ENCODE measurements around the gene CRBN.

The CRBN gene

DNA sequence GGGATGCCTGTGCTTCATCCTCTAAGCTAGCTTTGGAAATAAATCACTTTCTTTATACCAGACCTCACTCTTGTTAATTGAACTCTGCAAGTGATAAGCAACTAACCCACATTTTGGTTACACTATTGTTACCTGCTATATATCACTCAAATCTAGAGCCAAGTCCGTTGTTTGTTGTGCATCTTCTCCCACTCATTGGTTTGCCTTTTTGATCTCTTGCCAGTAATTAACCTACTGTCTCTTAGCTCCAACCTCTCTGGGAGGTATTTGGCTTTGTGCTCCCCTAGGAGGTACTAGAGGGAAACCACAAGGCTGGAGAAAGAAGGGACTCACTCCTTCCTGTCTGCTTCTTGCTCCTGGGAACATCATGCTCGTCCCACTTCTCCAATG lies 12.8 kb upstream of the CRBN start:
- TF ChIP-seq, protein P1, sequence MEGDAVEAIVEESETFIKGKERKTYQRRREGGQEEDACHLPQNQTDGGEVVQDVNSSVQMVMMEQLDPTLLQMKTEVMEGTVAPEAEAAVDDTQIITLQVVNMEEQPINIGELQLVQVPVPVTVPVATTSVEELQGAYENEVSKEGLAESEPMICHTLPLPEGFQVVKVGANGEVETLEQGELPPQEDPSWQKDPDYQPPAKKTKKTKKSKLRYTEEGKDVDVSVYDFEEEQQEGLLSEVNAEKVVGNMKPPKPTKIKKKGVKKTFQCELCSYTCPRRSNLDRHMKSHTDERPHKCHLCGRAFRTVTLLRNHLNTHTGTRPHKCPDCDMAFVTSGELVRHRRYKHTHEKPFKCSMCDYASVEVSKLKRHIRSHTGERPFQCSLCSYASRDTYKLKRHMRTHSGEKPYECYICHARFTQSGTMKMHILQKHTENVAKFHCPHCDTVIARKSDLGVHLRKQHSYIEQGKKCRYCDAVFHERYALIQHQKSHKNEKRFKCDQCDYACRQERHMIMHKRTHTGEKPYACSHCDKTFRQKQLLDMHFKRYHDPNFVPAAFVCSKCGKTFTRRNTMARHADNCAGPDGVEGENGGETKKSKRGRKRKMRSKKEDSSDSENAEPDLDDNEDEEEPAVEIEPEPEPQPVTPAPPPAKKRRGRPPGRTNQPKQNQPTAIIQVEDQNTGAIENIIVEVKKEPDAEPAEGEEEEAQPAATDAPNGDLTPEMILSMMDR (IDR thresholded peaks at IDR 0.05; ENCODE audit: low read depth, low read length): no peak
- H3K4me3 ChIP-seq (replicated peaks in 1 of 2; ENCODE audit: low read depth in 2 of 2, low read length in 2 of 2): no peak overlapping the region
- no peak for DNase-seq (ENCODE audit: low read depth in 2 of 2)

DNA sequence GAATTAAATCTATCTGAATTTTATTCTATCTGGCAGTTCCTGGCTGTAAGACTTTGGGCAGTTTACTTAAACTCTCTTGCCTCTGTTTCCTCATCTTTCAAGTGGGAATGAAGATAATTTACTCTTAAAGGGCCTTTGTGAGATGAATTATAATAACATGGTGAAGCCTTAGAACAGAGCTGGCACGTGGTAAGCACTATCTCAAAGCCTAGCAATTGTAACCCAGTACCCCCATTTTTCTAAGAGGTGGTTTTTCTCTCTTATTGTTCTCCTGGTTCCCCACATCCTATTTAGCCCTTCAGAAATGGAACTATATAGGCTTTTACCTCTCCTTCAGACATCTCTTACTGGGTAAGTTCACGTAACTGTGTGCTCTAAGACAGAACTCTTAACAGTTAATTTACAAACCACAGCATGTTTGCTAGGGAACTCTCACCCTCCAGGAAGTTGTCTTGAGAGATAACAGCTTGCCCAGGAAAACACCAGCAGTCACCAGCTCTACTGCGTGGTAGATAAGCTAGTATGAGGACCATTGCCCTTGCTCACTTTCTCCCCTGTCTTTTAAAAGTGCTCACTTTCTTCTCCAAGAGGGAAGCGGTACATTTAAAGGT lies 12.3 kb upstream of the CRBN start:
- H3K4me3 ChIP-seq (replicated peaks in 1 of 2; ENCODE audit: low read depth in 2 of 2, low read length in 2 of 2): no peak overlapping the region
- TF ChIP-seq, protein P1 (IDR thresholded peaks at IDR 0.05; ENCODE audit: low read depth, low read length): no peak
- peak in 1 of 2 donors; percentile 43 for DNase-seq (ENCODE audit: low read depth in 2 of 2)

DNA sequence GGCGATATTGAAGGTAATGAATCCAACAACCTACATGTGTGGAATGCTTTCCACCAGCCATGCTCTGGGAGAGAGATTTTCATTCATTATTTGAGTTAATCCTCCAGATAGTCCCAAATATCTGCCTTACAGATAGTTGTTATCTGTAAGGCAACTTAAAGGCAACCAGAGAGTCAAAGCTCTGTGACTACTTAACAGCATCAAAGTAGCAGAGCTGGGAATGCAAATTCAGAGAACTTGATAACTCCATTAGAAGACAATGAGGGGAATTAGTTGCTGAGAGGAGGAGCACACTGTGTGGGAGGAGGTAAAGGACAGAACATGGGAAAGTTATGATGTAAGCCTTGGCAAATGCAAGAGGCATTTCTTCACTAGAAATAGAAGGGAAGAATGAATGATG lies 10.5 kb upstream of the CRBN start:
- no peak overlapping the region for H3K4me3 ChIP-seq (replicated peaks in 1 of 2; ENCODE audit: low read depth in 2 of 2, low read length in 2 of 2)
- TF ChIP-seq, protein P1 (IDR thresholded peaks at IDR 0.05; ENCODE audit: low read depth, low read length): no peak
- peak in 1 of 2 donors; percentile 18 for DNase-seq (ENCODE audit: low read depth in 2 of 2)

DNA sequence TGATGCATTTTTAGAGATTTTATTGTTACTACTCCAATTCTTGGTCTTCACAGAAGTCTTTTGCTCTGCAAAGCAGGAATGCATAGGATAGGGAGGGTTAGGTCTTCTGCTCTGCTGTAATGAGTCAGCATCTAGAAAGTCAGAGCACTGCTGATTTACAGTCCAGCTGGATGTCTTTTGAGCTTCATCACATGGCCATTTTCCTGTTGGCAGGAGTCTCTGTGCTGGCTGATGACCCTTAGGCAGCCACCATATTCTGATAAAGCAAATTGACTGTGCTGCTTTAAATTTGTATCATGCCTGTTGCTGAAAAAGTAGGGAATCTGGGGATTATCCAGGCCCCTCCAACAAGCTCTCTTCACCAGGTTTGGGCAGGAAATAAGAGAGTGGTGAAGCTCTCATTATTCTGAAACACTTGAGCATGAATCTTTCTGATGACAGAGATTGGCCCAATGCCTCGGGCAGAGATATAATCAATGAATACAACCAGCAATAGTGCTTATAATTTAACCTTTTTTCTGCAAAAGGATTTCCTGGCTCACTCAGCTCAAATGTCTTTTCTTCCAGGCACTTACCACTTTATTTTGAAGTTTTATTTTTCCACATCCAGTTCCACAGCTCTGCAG lies 9.7 kb upstream of the CRBN start:
- TF ChIP-seq, protein P1 (IDR thresholded peaks at IDR 0.05; ENCODE audit: low read depth, low read length): no peak
- DNase-seq (ENCODE audit: low read depth in 2 of 2): peak in 1 of 2 donors; percentile 57
- no peak overlapping the region for H3K4me3 ChIP-seq (replicated peaks in 1 of 2; ENCODE audit: low read depth in 2 of 2, low read length in 2 of 2)

DNA sequence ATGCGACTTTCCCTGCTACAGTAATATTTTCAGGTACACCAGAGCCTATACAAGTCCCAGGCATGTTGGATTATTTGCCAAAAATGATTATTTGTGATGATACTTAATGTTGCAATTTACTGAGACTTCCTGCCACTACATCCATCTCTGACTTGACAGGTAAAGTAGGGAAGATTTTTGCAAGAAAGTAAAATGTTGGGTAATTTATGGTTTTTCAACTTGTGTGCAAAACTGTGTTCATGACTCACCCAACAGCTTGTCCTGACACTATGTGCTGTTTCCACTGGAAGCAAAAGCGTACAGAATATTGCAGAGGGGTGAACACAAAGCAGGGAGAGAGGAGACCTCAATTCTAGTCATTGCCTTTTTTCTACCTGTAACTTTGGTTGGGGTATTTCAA lies 5.4 kb upstream of the CRBN start:
- H3K4me3 ChIP-seq (replicated peaks in 1 of 2; ENCODE audit: low read depth in 2 of 2, low read length in 2 of 2): no peak overlapping the region
- DNase-seq (ENCODE audit: low read depth in 2 of 2): no peak
- TF ChIP-seq, protein P1 (IDR thresholded peaks at IDR 0.05; ENCODE audit: low read depth, low read length): no peak

DNA sequence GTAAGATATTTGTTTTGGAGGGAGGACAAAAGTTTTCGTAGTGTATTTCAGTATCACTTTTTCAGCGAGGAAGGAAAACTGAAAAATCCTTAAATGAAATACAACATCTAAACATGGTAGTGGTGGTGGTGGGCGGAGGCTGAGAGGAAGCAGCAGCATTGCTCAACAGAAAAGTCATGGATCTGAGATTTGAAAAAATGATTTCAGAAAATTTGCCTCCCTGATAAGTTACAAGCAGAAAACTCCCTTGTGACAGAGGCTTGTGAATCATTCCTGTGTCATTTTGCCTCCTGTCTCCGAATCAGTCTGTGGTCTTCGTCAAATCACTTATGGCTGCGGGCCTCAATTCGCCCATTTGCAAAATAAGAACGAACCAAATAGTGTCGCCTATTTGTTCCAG lies 965 bp upstream of the CRBN start:
- TF ChIP-seq, protein P1 (IDR thresholded peaks at IDR 0.05; ENCODE audit: low read depth, low read length): no peak
- DNase-seq (ENCODE audit: low read depth in 2 of 2): no peak
- H3K4me3 ChIP-seq (replicated peaks in 1 of 2; ENCODE audit: low read depth in 2 of 2, low read length in 2 of 2): no peak overlapping the region

Data from cardiac fibroblast (primary cell).